GM12878 (cell line): ENCODE results near the gene COL4A1. TPM values are rescaled to one million over a fixed set of nuclear protein-coding genes. Genes with fewer than 3 reads are reported as not detected.

Experiments
- ATAC-seq: fragments of 200-7000 bp; cut with Tn5 transposase; 3 replicates; pipeline ENCODE4 v1.9.1; 2020; ENCODE audit warnings: mild to moderate bottlenecking, moderate library complexity
- BruUV-seq: library from RNA; stranded (reverse); fragments of 400-500 nt; replicated peaks from 2 replicates; lab custom pipeline; 2021; lab: Mats Ljungman, UMichigan
- CTCF ChIA-PET: fragments of 300-600 bp; sonication (Branson Sonifier 250); formaldehyde crosslinking; extraction: SDS; loops from one replicate; lab custom pipeline; 2021; ENCODE audit warnings: inconsistent platforms; lab: Yijun Ruan, JAX
- POLR2A ChIA-PET: fragments of 350-600 bp; formaldehyde crosslinking; extraction: SDS; loops from one replicate; lab custom pipeline; 2021; ENCODE audit warnings: inconsistent platforms; lab: Charles Lee
- RAD21 ChIA-PET: fragments of 300-600 bp; sonication (Branson Sonifier 250); formaldehyde crosslinking; loops from one replicate; lab custom pipeline; 2023; ENCODE audit warnings: antibody characterized with exemption; ENCODE audit not compliant: unreplicated experiment; lab: Charles Lee
- SMC1A ChIA-PET: fragments of 300-600 bp; sonication (Branson Sonifier 250); formaldehyde crosslinking; loops from one replicate; lab custom pipeline; 2023; ENCODE audit not compliant: unreplicated experiment, uncharacterized antibody; lab: Charles Lee
- DNase-seq: peaks from one replicate; pipeline ENCODE4 v3.0.0-alpha.2; 2011; ENCODE audit warnings: low read depth, low spot score
- FAIRE-seq: peaks from 3 replicates; lab custom pipeline; 2011; peaks lifted over from hg19 to GRCh38; lab: Jason Lieb, UNC
- H2AFZ ChIP-seq: 2 replicates; pipeline ENCODE4 v1.6.0; 2011; ENCODE audit warnings: low read depth, low read length, control low read depth; ENCODE audit not compliant: control insufficient read depth
- H3K27ac ChIP-seq: 2 replicates; pipeline ENCODE4 v1.5.1; 2011; ENCODE audit warnings: control low read depth; ENCODE audit not compliant: control insufficient read depth, insufficient read depth
- H3K27me3 ChIP-seq, 2 experiments: replicated peaks in 1 of 2; 2 replicates each; pipeline versions ENCODE4 v1.6.0 to v1.6.1; 2011; ENCODE audit warnings: low read length in 1 of 2; ENCODE audit not compliant: control insufficient read depth in 2 of 2, insufficient read depth in 2 of 2
- H3K36me3 ChIP-seq, 2 experiments: 2 replicates each; pipeline ENCODE4 v1.5.1; 2011; ENCODE audit warnings: low read length in 1 of 2; ENCODE audit not compliant: control insufficient read depth in 2 of 2, insufficient read depth in 2 of 2
- H3K4me1 ChIP-seq: 2 replicates; pipeline ENCODE4 v1.6.1; 2011; ENCODE audit warnings: mild to moderate bottlenecking, low read length, moderate library complexity, mixed read lengths; ENCODE audit not compliant: control insufficient read depth, insufficient read depth
- H3K4me2 ChIP-seq: 2 replicates; pipeline ENCODE4 v1.6.0; 2011; ENCODE audit warnings: control low read depth; ENCODE audit not compliant: control insufficient read depth, insufficient read depth
- H3K4me3 ChIP-seq: fragments of 200-600 bp; sonication (generic); 2 replicates; pipeline ENCODE4 v1.5.1; 2016
- H3K79me2 ChIP-seq: 2 replicates; pipeline ENCODE4 v1.6.0; 2011; ENCODE audit warnings: low read length; ENCODE audit not compliant: control insufficient read depth, insufficient read depth
- H3K9ac ChIP-seq: 2 replicates; pipeline ENCODE4 v1.8.0; 2011; ENCODE audit warnings: low read length, control low read depth, mixed read lengths; ENCODE audit not compliant: control insufficient read depth, insufficient read depth
- H3K9me3 ChIP-seq: replicated peaks from 3 replicates; pipeline ENCODE4 v1.5.1; 2011; ENCODE audit warnings: mild to moderate bottlenecking, low read length; ENCODE audit not compliant: control insufficient read depth, insufficient read depth
- H4K20me1 ChIP-seq: 2 replicates; pipeline ENCODE4 v1.6.0; 2011; ENCODE audit not compliant: control insufficient read depth, insufficient read depth
- HCFC1 ChIP-seq: fragments of 150-350 bp; IDR thresholded peaks from 2 replicates; pipeline ENCODE4 v1.6.1; 2014; ENCODE audit warnings: low read length
- PAX8 ChIP-seq: fragments of 450-650 bp; IDR thresholded peaks from 2 replicates; pipeline ENCODE4 v1.6.1; 2017; ENCODE audit warnings: mild to moderate bottlenecking, moderate library complexity
- POU2F2 ChIP-seq: IDR thresholded peaks from 3 replicates; pipeline ENCODE4 v1.6.1; 2011; ENCODE audit warnings: low read depth, mild to moderate bottlenecking, low read length, borderline replicate concordance
- SMC3 ChIP-seq: IDR thresholded peaks from 2 replicates; pipeline ENCODE4 v1.6.1; 2011; ENCODE audit warnings: low read length, improper control_type of control experiment, borderline replicate concordance
- SRF ChIP-seq, 2 experiments: IDR thresholded peaks; 2 replicates each; pipeline ENCODE4 v1.6.1; 2011; ENCODE audit warnings: low read depth in 2 of 2, low read length in 2 of 2, mild to moderate bottlenecking in 1 of 2, moderate library complexity in 1 of 2
- ZBED1 ChIP-seq: IDR thresholded peaks from 2 replicates; pipeline ENCODE4 v1.6.1; 2016; ENCODE audit warnings: borderline replicate concordance
- ZZZ3 ChIP-seq: IDR thresholded peaks from 2 replicates; pipeline ENCODE4 v1.6.1; 2011; ENCODE audit warnings: low read depth; ENCODE audit not compliant: control insufficient read depth, insufficient read length
- WGBS: methylation state at CpG from one replicate; pipeline ENCODE4 v1.1.6; 2016; ENCODE audit warnings: low lambda C conversion rate; ENCODE audit not compliant: insufficient replicate concordance, insufficient coverage; ENCODE audit errors: missing lambda C conversion rate; 5-methylcytosine and 5-hydroxymethylcytosine counted together
- in situ Hi-C: fragments of 300-500 bp; cut with MboI; formaldehyde crosslinking; loops from 9 replicates; pipeline ENCODE4 v1.14.3; 2018; ENCODE audit warnings: mixed read lengths
- intact Hi-C: fragments of 100-400 bp; cut with micrococcal nuclease; formaldehyde crosslinking; loops from one replicate; pipeline ENCODE4 v1.14.2; 2022; ENCODE audit not compliant: unreplicated experiment
- polyA plus RNA-seq, 11 experiments: library from polyadenylated mRNA; depleted of rRNA in 4 of 11; unstranded in 6 of 11; stranded (reverse) in 5 of 11; fragments of >200 nt; fragmentation: Nextera tagmentation in 4 of 11; fragmentation: Illumina TruSeq in 1 of 11; extraction: Ambion mirVana in 4 of 11; extraction: Trizol in 1 of 11; gene quantifications; 1 replicate in 1 of 11; 2 replicates in 10 of 11; pipeline versions ENCODE4 v1.2.1 to v1.2.3, GENCODE V29; 2011 to 2016; ENCODE audit warnings: inconsistent platforms in 2 of 11, missing spikeins in 2 of 11, low read depth in 1 of 11
- total RNA-seq, 4 experiments: library from RNA; depleted of rRNA in 3 of 4; stranded (reverse); fragments of >200 nt in 3 of 4; fragmentation: Illumina TruSeq in 1 of 4; extraction: Trizol in 1 of 4; gene quantifications; 2 replicates each; pipeline versions ENCODE4 v1.2.1 to v1.2.3, GENCODE V29; 2013 to 2021
- TF ChIP-seq, protein P1 (sequence below): IDR thresholded peaks from 2 replicates; pipeline ENCODE4 v1.6.1; 2011; ENCODE audit warnings: borderline replicate concordance, low read depth, mild to moderate bottlenecking, moderate library complexity, mixed read lengths, low read length; ENCODE audit not compliant: insufficient read depth; ENCODE audit errors: extremely low read length

COL4A1 gene
- total and polyA plus RNA-seq, 10 of the 15 experiments (the other 5 are each of a cell fraction or from before 2014, with no cell fraction given), result 0.07 to 0.31 (median 0.13) TPM; not detected in 6

DNA sequence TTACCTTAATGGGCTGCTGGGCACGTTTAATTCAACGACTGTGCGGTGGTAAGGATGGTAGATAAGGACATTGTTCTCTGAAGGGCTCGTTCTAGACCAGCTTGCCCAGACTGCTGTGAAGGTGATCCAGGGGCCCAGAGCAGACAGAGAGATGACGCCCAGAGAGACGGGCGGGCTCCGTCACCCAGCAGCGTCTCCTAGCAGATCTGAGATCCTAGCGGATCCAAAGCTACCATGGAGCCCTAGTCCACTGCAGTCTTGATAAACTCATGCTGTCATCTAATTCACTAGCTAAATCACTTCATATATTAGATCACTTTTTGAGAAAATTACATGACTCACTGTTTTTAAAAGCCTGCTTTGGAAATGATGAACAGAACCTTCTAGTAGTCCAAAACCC, 21.6 kb upstream of the COL4A1 start:
- intact Hi-C loops, result no loop called here
- SMC1A ChIA-PET, result interaction anchor here (1.0 kb wide), 1 partner anchor 82 kb away, joined by 3 read pairs; no protein-coding TSS in a partner anchor
- no peak overlapping the region for H2AFZ ChIP-seq
- H3K4me1 ChIP-seq, result no peaks in the 10 kb centered on the region
- 70% methylated on average over 10 of the region's 10 CpGs for WGBS
- H3K27ac ChIP-seq, result no peak overlapping the region
- ATAC-seq, result no peak
- H4K20me1 ChIP-seq, result no peaks in the 10 kb centered on the region
- POLR2A ChIA-PET, result no interaction called here
- TF ChIP-seq PAX8 (no peak), ZZZ3 (no peak), ZBED1 (no peak), HCFC1 (no peak), POU2F2 (no peak), SMC3 (no peak), SRF (IDR thresholded peaks at IDR 0.05; ENCODE audit: low read depth in 2 of 2, low read length in 2 of 2) (no peak)
- TF ChIP-seq, protein P1, sequence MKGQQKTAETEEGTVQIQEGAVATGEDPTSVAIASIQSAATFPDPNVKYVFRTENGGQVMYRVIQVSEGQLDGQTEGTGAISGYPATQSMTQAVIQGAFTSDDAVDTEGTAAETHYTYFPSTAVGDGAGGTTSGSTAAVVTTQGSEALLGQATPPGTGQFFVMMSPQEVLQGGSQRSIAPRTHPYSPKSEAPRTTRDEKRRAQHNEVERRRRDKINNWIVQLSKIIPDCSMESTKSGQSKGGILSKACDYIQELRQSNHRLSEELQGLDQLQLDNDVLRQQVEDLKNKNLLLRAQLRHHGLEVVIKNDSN, result no peak
- RAD21 ChIA-PET, result no interaction called here
- H3K36me3 ChIP-seq, result no peaks in the 10 kb centered on the region
- CTCF ChIA-PET, result no interaction called here
- no peak for FAIRE-seq
- BruUV-seq, result no TSS peak
- no peak overlapping the region for H3K4me3 ChIP-seq
- H3K4me2 ChIP-seq, result no peak overlapping the region
- no peak for DNase-seq
- no peak overlapping the region for H3K9ac ChIP-seq
- no peaks in the 10 kb centered on the region for H3K79me2 ChIP-seq
- in situ Hi-C loops, result no loop called here
- no peaks in the 10 kb centered on the region; a peak in 1 of 4 replicates for H3K27me3 ChIP-seq
- no peaks in the 10 kb centered on the region for H3K9me3 ChIP-seq
